C4-2B (cell line): Measurements from ENCODE around the gene MTA1.

Source experiments
- ZFX ChIP-seq: fragments of 450-650 bp; IDR thresholded peaks from 2 replicates; pipeline ENCODE4 v1.6.1; 2017
- TF ChIP-seq, protein P1 (sequence below): fragments of 450-650 bp; conservative IDR thresholded peaks from 2 replicates; pipeline ENCODE4 v1.5.1; 2017; ENCODE audit warnings: mild to moderate bottlenecking

DNA sequence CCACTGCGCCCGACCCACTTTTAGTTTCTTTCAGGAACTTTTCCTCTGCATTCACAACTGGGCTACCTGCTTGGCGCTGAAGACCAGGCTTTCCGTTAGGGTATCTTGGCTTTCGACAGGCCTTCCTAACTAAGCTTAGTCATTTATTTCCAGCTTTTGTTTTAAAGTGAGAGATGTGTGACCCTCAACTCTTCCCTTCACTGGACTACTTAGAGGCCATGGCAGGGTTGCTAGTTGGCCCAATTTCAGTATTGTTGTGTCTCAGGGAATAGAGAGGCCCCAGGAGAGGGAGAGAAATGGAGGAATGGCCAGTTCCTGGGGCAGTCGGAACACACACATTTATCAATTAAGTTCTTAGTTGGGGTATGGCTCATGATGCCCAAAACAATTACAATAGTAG, 10.4 kb downstream of the MTA1 start:
- TF ChIP-seq, protein P1, sequence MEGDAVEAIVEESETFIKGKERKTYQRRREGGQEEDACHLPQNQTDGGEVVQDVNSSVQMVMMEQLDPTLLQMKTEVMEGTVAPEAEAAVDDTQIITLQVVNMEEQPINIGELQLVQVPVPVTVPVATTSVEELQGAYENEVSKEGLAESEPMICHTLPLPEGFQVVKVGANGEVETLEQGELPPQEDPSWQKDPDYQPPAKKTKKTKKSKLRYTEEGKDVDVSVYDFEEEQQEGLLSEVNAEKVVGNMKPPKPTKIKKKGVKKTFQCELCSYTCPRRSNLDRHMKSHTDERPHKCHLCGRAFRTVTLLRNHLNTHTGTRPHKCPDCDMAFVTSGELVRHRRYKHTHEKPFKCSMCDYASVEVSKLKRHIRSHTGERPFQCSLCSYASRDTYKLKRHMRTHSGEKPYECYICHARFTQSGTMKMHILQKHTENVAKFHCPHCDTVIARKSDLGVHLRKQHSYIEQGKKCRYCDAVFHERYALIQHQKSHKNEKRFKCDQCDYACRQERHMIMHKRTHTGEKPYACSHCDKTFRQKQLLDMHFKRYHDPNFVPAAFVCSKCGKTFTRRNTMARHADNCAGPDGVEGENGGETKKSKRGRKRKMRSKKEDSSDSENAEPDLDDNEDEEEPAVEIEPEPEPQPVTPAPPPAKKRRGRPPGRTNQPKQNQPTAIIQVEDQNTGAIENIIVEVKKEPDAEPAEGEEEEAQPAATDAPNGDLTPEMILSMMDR: no peak
- no peak for TF ChIP-seq ZFX
